Adrenal gland (tissue), 12 donors: ENCODE results near the gene RAB33A. TPM values are rescaled to one million over a fixed set of nuclear protein-coding genes. Genes with fewer than 3 reads are reported as not detected.

Source experiments
- DNase-seq, 7 donors: peaks; one replicate each; pipeline ENCODE4 v3.0.0-alpha.2; 2019 to 2020
- H3K27ac ChIP-seq, 5 donors: fragments of 200-600 bp; sonication (generic) in 4 of 5; 1 replicate in 3 of 5; 2 replicates in 2 of 5; pipeline versions ENCODE4 v1.5.1 to v1.8.0; 2016 to 2020; ENCODE audit warnings: mild to moderate bottlenecking in 1 of 5
- H3K27me3 ChIP-seq: fragments of 200-600 bp; 2 replicates; pipeline ENCODE4 v1.8.0; 2021
- H3K36me3 ChIP-seq, 2 donors: fragments of 200-600 bp; replicated peaks in 1 of 2; 1 replicate in 1 of 2; 2 replicates in 1 of 2; pipeline versions ENCODE4 v1.5.1 to v1.8.0; 2018 to 2022
- H3K4me1 ChIP-seq, 2 donors: fragments of 200-600 bp; replicated peaks in 1 of 2; 1 replicate in 1 of 2; 2 replicates in 1 of 2; pipeline versions ENCODE4 v1.5.1 to v1.8.0; 2018 to 2021
- H3K4me3 ChIP-seq, 4 donors: fragments of 200-600 bp; sonication (generic) in 3 of 4; one replicate each; pipeline ENCODE4 v1.5.1; 2016 to 2018
- H3K9me3 ChIP-seq, 3 donors: fragments of 200-600 bp; sonication (generic) in 1 of 3; replicated peaks in 1 of 3; 1 replicate in 2 of 3; 2 replicates in 1 of 3; pipeline versions ENCODE4 v1.5.1 to v1.8.0; 2016 to 2021
- POLR2A ChIP-seq, 2 donors: fragments of 450-650 bp; IDR thresholded peaks; one replicate each; pipeline ENCODE4 v1.6.1; 2017; ENCODE audit warnings: antibody characterized with exemption in 2 of 2, mild to moderate bottlenecking in 2 of 2, moderate library complexity in 1 of 2
- WGBS, 4 donors: extraction: QIAGEN DNeasy Blood & Tissue Kit in 2 of 4; methylation state at CpG; one replicate each; pipeline versions ENCODE4 v1.1.5 to v1.1.7; 2013 to 2017; 5-methylcytosine and 5-hydroxymethylcytosine counted together
- intact Hi-C, 2 donors: fragments of 100-400 bp; cut with DNase I; formaldehyde crosslinking; loops; one replicate each; pipeline versions ENCODE4 v1.14.1 to v1.15.0; 2022 to 2023
- polyA plus RNA-seq, 3 donors: library from polyadenylated mRNA; stranded (reverse); fragments of 200-250 nt in 2 of 3; fragments of 350-450 nt in 1 of 3; fragmentation: Illumina TruSeq in 1 of 3; extraction: RNeasy Lipid Tissue Mini Kit (QIAGEN cat#74804) in 1 of 3; gene quantifications; one replicate each; pipeline ENCODE4 v1.2.3, GENCODE V29; 2013 to 2014
- total RNA-seq, 9 donors: library from RNA; depleted of rRNA in 4 of 9; stranded (reverse); fragments of >200 nt in 4 of 9; fragments of 120-200 nt in 1 of 9; fragmentation: NEBNext Ultra II Directional in 1 of 9; extraction: Animal tissue kit (Norgen Biotek cat#: 25700) in 1 of 9; gene quantifications; one replicate each; pipeline versions ENCODE4 v1.1.0 to v1.2.4, GENCODE V29; 2013 to 2023
- TF ChIP-seq, protein P1 (sequence below), 6 experiments: fragments of 450-650 bp in 4 of 6; fragments of 200-600 bp in 2 of 6; sonication (generic) in 1 of 6; IDR thresholded peaks; 1 replicate in 5 of 6; 2 replicates in 1 of 6; pipeline versions ENCODE4 v1.5.1 to v1.8.0; 2016 to 2021; ENCODE audit warnings: antibody characterized with exemption in 6 of 6, mild to moderate bottlenecking in 2 of 6, moderate library complexity in 1 of 6
- donor health status: healthy with polysubstance abuse.
- donor health status: Bipolar disorder and iron deficiency.
- donor health status: DM: yes; HTN: yes; CAD: no.
- donor health status: DM: no; HTN: no; CAD: no.
- donor health status: DM: no; HTN: no; CAD: no.
- donor health status: DM: yes; HTN: yes; CAD: no.

Gene RAB33A
- total and polyA plus RNA-seq, 12 donors = 0.24 to 7.6 (median 1.2) TPM

DNA sequence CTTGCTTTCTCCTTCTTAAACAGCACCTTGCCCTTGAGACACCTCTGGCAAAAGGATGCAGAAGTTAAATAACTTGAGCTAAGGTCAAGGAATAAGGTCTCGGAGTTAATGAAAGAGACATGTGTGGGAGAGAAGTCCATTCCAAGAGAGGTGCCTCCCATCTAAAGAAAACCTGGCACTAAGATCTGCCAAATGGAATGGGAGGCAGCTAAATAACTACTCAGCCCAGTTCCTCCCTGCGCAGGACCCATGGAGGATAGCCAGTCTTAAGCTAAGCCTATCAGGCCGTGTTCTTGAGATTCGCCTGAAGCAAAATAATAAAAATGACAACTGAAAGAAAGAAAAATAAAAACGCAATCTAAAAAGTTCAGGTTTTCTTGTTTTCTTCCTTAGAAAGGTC lies 40.8 kb upstream of the RAB33A start:
- no peak for DNase-seq
- no peak overlapping the region for H3K4me3 ChIP-seq
- H3K4me1 ChIP-seq = no peaks in the 10 kb centered on the region
- intact Hi-C loops = no loop called here
- no peaks in the 10 kb centered on the region for H3K9me3 ChIP-seq
- TF ChIP-seq, protein P1, sequence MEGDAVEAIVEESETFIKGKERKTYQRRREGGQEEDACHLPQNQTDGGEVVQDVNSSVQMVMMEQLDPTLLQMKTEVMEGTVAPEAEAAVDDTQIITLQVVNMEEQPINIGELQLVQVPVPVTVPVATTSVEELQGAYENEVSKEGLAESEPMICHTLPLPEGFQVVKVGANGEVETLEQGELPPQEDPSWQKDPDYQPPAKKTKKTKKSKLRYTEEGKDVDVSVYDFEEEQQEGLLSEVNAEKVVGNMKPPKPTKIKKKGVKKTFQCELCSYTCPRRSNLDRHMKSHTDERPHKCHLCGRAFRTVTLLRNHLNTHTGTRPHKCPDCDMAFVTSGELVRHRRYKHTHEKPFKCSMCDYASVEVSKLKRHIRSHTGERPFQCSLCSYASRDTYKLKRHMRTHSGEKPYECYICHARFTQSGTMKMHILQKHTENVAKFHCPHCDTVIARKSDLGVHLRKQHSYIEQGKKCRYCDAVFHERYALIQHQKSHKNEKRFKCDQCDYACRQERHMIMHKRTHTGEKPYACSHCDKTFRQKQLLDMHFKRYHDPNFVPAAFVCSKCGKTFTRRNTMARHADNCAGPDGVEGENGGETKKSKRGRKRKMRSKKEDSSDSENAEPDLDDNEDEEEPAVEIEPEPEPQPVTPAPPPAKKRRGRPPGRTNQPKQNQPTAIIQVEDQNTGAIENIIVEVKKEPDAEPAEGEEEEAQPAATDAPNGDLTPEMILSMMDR (IDR thresholded peaks at IDR 0.05) = no peak
- no peak for TF ChIP-seq POLR2A (IDR thresholded peaks at IDR 0.05)
- no peak overlapping the region for H3K27ac ChIP-seq
- WGBS, 4 donors = 76 to 95% (median 86%) methylated on average over 5 of the region's 5 CpGs
- no peaks in the 10 kb centered on the region for H3K27me3 ChIP-seq
- H3K36me3 ChIP-seq = peaks cover 0 to 43% of the 10 kb centered on the region in 2 donors

DNA sequence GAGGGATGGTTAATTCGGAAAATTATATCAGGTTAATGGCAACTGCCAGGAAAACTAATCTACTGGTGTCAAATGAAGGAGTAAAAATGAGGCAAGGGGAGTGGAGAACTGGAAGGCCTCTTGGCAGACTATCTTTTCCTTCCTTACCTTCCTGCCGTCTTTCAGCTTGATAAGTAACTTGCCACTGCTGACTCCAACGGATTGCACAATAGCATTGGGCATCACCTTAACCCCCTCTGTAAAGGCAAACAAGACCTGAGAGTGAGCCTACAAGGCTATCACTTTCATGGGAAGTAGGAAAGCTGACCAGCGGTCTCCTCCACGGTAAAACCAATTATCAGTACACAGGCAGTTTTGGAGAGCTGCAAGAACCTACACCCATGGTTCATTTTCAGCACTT lies 35.3 kb upstream of the RAB33A start:
- no peak for DNase-seq
- H3K4me3 ChIP-seq = no peak overlapping the region
- no peak overlapping the region for H3K27ac ChIP-seq
- no peaks in the 10 kb centered on the region for H3K9me3 ChIP-seq
- no peaks in the 10 kb centered on the region for H3K27me3 ChIP-seq
- peaks cover 0 to 36% of the 10 kb centered on the region in 2 donors for H3K36me3 ChIP-seq
- TF ChIP-seq POLR2A (IDR thresholded peaks at IDR 0.05) = no peak
- TF ChIP-seq, protein P1 (IDR thresholded peaks at IDR 0.05) = no peak
- WGBS, 4 donors = 67 to 83% (median 72%) methylated on average over 3 to 5 of the region's 5 CpGs
- intact Hi-C loops = no loop called here
- H3K4me1 ChIP-seq = no peaks in the 10 kb centered on the region

DNA sequence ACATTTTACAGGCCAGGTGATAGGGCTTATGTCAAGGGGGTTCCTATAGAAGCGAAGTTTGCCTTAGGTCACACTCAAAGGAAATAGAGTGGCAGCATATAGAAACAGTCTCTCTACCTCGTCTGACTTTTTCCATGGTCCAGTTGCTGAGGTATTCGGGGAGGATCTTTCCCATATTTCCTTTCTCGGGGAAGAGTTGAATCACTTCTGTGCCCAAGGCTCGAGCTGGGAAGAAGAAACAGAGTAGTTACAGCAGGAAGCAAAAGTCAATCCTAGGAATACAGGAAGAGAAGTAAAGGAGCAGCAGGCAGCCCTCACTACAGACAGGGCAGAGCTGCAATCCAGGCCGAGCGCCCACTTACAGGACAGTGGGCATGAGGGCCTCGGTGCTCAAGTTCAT lies 34.8 kb upstream of the RAB33A start:
- intact Hi-C loops = no loop called here
- Histone ChIP-seq H3K27ac (no peak overlapping the region), H3K9me3 (no peaks in the 10 kb centered on the region), H3K27me3 (no peaks in the 10 kb centered on the region), H3K36me3 (peaks cover 0 to 31% of the 10 kb centered on the region in 2 donors), H3K4me3 (no peak overlapping the region), H3K4me1 (no peaks in the 10 kb centered on the region)
- 81 to 94% (median 87%) methylated on average over 6 to 8 of the region's 8 CpGs for WGBS, 4 donors
- TF ChIP-seq, protein P1 (IDR thresholded peaks at IDR 0.05) = no peak
- TF ChIP-seq POLR2A (IDR thresholded peaks at IDR 0.05) = no peak
- no peak for DNase-seq

DNA sequence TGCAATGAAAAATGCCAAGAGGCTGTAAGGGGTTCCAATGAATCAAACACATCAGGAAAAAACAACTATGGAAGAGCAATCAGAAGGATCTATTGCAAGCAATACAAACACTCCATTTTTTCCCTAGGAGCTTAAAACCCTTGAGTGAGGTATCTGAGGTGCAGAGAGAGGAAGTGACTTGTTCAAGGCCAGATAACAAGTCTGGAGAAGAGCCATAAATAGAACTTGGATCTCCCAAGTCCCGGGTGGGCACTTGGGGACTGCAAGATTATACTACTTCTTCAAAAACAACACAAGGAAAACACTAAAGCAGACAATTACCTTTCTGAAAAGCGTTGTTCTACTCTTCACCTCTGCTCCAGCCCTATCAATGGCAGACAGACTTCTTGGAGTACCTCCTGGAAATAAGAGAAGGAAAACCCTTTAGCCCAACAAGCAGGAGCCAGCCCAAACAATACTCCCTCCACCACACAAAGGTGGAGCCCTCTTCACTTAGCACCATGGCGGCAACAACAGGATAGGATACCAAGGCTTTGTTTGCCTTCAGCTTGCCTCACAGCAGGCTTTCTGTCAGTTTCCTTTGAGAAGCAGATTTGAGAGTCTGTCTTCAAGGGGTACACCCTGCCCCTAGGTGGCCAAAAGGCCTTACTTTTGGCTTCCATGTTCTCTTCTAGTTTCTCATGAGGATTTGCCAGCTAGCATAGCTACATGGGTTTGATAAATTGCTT lies 32.1 kb upstream of the RAB33A start:
- no peaks in the 10 kb centered on the region for H3K27me3 ChIP-seq
- H3K4me1 ChIP-seq = no peaks in the 10 kb centered on the region
- no peak for DNase-seq
- H3K27ac ChIP-seq = no peak overlapping the region
- no peak overlapping the region for H3K4me3 ChIP-seq
- WGBS, 4 donors = 41 to 56% (median 49%) methylated on average over 3 of the region's 3 CpGs
- H3K9me3 ChIP-seq = no peaks in the 10 kb centered on the region
- TF ChIP-seq, protein P1 (IDR thresholded peaks at IDR 0.05) = no peak
- no peak for TF ChIP-seq POLR2A (IDR thresholded peaks at IDR 0.05)
- intact Hi-C loops = no loop called here
- H3K36me3 ChIP-seq = peaks cover 0 to 24% of the 10 kb centered on the region in 2 donors
